GM12878 (cell line): Measurements from ENCODE around the gene FRRS1L. TPM values are rescaled to one million over a fixed set of nuclear protein-coding genes. Genes with fewer than 3 reads are reported as not detected.

Source experiments
- ATAC-seq: fragments of 200-7000 bp; cut with Tn5 transposase; 3 replicates; pipeline ENCODE4 v1.9.1; 2020; ENCODE audit warnings: mild to moderate bottlenecking, moderate library complexity
- BruUV-seq: library from RNA; stranded (reverse); fragments of 400-500 nt; replicated peaks from 2 replicates; lab custom pipeline; 2021; lab: Mats Ljungman, UMichigan
- CTCF ChIA-PET: fragments of 300-600 bp; sonication (Branson Sonifier 250); formaldehyde crosslinking; extraction: SDS; loops from one replicate; lab custom pipeline; 2021; ENCODE audit warnings: inconsistent platforms; lab: Yijun Ruan, JAX
- POLR2A ChIA-PET: fragments of 350-600 bp; formaldehyde crosslinking; extraction: SDS; loops from one replicate; lab custom pipeline; 2021; ENCODE audit warnings: inconsistent platforms; lab: Charles Lee
- RAD21 ChIA-PET: fragments of 300-600 bp; sonication (Branson Sonifier 250); formaldehyde crosslinking; loops from one replicate; lab custom pipeline; 2023; ENCODE audit warnings: antibody characterized with exemption; ENCODE audit not compliant: unreplicated experiment; lab: Charles Lee
- SMC1A ChIA-PET: fragments of 300-600 bp; sonication (Branson Sonifier 250); formaldehyde crosslinking; loops from one replicate; lab custom pipeline; 2023; ENCODE audit not compliant: unreplicated experiment, uncharacterized antibody; lab: Charles Lee
- DNase-seq: peaks from one replicate; pipeline ENCODE4 v3.0.0-alpha.2; 2011; ENCODE audit warnings: low read depth, low spot score
- FAIRE-seq: peaks from 3 replicates; lab custom pipeline; 2011; peaks lifted over from hg19 to GRCh38; lab: Jason Lieb, UNC
- H2AFZ ChIP-seq: 2 replicates; pipeline ENCODE4 v1.6.0; 2011; ENCODE audit warnings: low read depth, low read length, control low read depth; ENCODE audit not compliant: control insufficient read depth
- H3K27ac ChIP-seq: 2 replicates; pipeline ENCODE4 v1.5.1; 2011; ENCODE audit warnings: control low read depth; ENCODE audit not compliant: control insufficient read depth, insufficient read depth
- H3K27me3 ChIP-seq, 2 experiments: replicated peaks in 1 of 2; 2 replicates each; pipeline versions ENCODE4 v1.6.0 to v1.6.1; 2011; ENCODE audit warnings: low read length in 1 of 2; ENCODE audit not compliant: control insufficient read depth in 2 of 2, insufficient read depth in 2 of 2
- H3K36me3 ChIP-seq, 2 experiments: 2 replicates each; pipeline ENCODE4 v1.5.1; 2011; ENCODE audit warnings: low read length in 1 of 2; ENCODE audit not compliant: control insufficient read depth in 2 of 2, insufficient read depth in 2 of 2
- H3K4me1 ChIP-seq: 2 replicates; pipeline ENCODE4 v1.6.1; 2011; ENCODE audit warnings: mild to moderate bottlenecking, low read length, moderate library complexity, mixed read lengths; ENCODE audit not compliant: control insufficient read depth, insufficient read depth
- H3K4me2 ChIP-seq: 2 replicates; pipeline ENCODE4 v1.6.0; 2011; ENCODE audit warnings: control low read depth; ENCODE audit not compliant: control insufficient read depth, insufficient read depth
- H3K4me3 ChIP-seq: fragments of 200-600 bp; sonication (generic); 2 replicates; pipeline ENCODE4 v1.5.1; 2016
- H3K79me2 ChIP-seq: 2 replicates; pipeline ENCODE4 v1.6.0; 2011; ENCODE audit warnings: low read length; ENCODE audit not compliant: control insufficient read depth, insufficient read depth
- H3K9ac ChIP-seq: 2 replicates; pipeline ENCODE4 v1.8.0; 2011; ENCODE audit warnings: low read length, control low read depth, mixed read lengths; ENCODE audit not compliant: control insufficient read depth, insufficient read depth
- H3K9me3 ChIP-seq: replicated peaks from 3 replicates; pipeline ENCODE4 v1.5.1; 2011; ENCODE audit warnings: mild to moderate bottlenecking, low read length; ENCODE audit not compliant: control insufficient read depth, insufficient read depth
- H4K20me1 ChIP-seq: 2 replicates; pipeline ENCODE4 v1.6.0; 2011; ENCODE audit not compliant: control insufficient read depth, insufficient read depth
- CBX3 ChIP-seq: fragments of 200-600 bp; sonication (generic); IDR thresholded peaks from 2 replicates; pipeline ENCODE4 v1.6.1; 2016; ENCODE audit warnings: low read depth, borderline replicate concordance
- EED ChIP-seq: sonication (generic); IDR thresholded peaks from 2 replicates; pipeline ENCODE4 v1.6.1; 2016; ENCODE audit warnings: antibody characterized with exemption, low read depth
- RELA ChIP-seq: fragments of 450-650 bp; IDR thresholded peaks from 2 replicates; pipeline ENCODE4 v1.8.0; 2014; ENCODE audit warnings: borderline replicate concordance; ENCODE audit not compliant: partially characterized antibody
- SREBF1 ChIP-seq: IDR thresholded peaks from 2 replicates; pipeline ENCODE4 v1.6.1; 2012; ENCODE audit warnings: mild to moderate bottlenecking, low read length
- ZBED1 ChIP-seq: IDR thresholded peaks from 2 replicates; pipeline ENCODE4 v1.6.1; 2016; ENCODE audit warnings: borderline replicate concordance
- ZNF207 ChIP-seq: fragments of 450-650 bp; IDR thresholded peaks from 2 replicates; pipeline ENCODE4 v1.6.1; 2014; ENCODE audit warnings: antibody characterized with exemption, mild to moderate bottlenecking, borderline replicate concordance
- WGBS: methylation state at CpG from one replicate; pipeline ENCODE4 v1.1.6; 2016; ENCODE audit warnings: low lambda C conversion rate; ENCODE audit not compliant: insufficient replicate concordance, insufficient coverage; ENCODE audit errors: missing lambda C conversion rate; 5-methylcytosine and 5-hydroxymethylcytosine counted together
- in situ Hi-C: fragments of 300-500 bp; cut with MboI; formaldehyde crosslinking; loops from 9 replicates; pipeline ENCODE4 v1.14.3; 2018; ENCODE audit warnings: mixed read lengths
- intact Hi-C: fragments of 100-400 bp; cut with micrococcal nuclease; formaldehyde crosslinking; loops from one replicate; pipeline ENCODE4 v1.14.2; 2022; ENCODE audit not compliant: unreplicated experiment
- polyA plus RNA-seq, 11 experiments: library from polyadenylated mRNA; depleted of rRNA in 4 of 11; unstranded in 6 of 11; stranded (reverse) in 5 of 11; fragments of >200 nt; fragmentation: Nextera tagmentation in 4 of 11; fragmentation: Illumina TruSeq in 1 of 11; extraction: Ambion mirVana in 4 of 11; extraction: Trizol in 1 of 11; gene quantifications; 1 replicate in 1 of 11; 2 replicates in 10 of 11; pipeline versions ENCODE4 v1.2.1 to v1.2.3, GENCODE V29; 2011 to 2016; ENCODE audit warnings: inconsistent platforms in 2 of 11, missing spikeins in 2 of 11, low read depth in 1 of 11
- total RNA-seq, 4 experiments: library from RNA; depleted of rRNA in 3 of 4; stranded (reverse); fragments of >200 nt in 3 of 4; fragmentation: Illumina TruSeq in 1 of 4; extraction: Trizol in 1 of 4; gene quantifications; 2 replicates each; pipeline versions ENCODE4 v1.2.1 to v1.2.3, GENCODE V29; 2013 to 2021
- TF ChIP-seq, protein P1 (sequence below): IDR thresholded peaks from 2 replicates; pipeline ENCODE4 v1.6.1; 2012; ENCODE audit warnings: improper control_type of control experiment, low read depth, low read length; ENCODE audit not compliant: insufficient replicate concordance
- TF ChIP-seq, protein P2 (sequence below): IDR thresholded peaks from 2 replicates; pipeline ENCODE4 v1.6.1; 2011; ENCODE audit warnings: borderline replicate concordance, low read depth, mild to moderate bottlenecking, moderate library complexity, mixed read lengths, low read length; ENCODE audit not compliant: insufficient read depth; ENCODE audit errors: extremely low read length
- TF ChIP-seq, protein P3 (sequence below): fragments of 450-650 bp; formaldehyde crosslinking; IDR thresholded peaks from 2 replicates; pipeline ENCODE4 v1.4.0; 2020; ENCODE audit warnings: mild to moderate bottlenecking, moderate library complexity

Gene FRRS1L
- total and polyA plus RNA-seq, 10 of the 15 experiments (the other 5 are each of a cell fraction or from before 2014, with no cell fraction given) = not detected

DNA sequence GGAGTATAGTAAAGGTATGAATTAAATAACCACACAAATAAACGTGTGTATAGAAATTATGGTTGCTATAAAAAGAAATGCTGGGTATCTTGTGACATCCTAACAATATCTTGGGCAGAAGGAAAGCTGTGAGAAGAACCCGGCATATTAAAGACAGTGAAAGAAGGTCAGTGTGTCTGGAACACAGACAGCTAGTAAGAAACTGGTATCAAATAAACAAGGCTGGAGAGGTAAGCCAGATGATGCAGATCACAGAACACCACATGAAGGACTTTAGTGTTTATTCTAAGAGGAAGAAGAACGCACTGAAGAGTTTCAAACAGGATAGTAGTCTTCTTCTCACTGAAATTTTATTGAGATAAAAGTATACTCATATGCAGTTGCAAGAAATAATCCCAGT is 71.7 kb downstream of the FRRS1L start:
- 61% methylated on average over 3 of the region's 3 CpGs for WGBS
- H3K4me1 ChIP-seq = peaks cover 17% of the 10 kb centered on the region
- DNase-seq = no peak
- in situ Hi-C loops = no loop called here
- H3K79me2 ChIP-seq = peaks cover 32% of the 10 kb centered on the region
- ChIA-PET CTCF (interaction anchor here (1.0 kb wide), 1 partner anchor 114 kb away, joined by 3 read pairs; no protein-coding TSS in a partner anchor), SMC1A (no interaction called here), POLR2A (no interaction called here), RAD21 (no interaction called here)
- H3K9ac ChIP-seq = no peak overlapping the region
- no peak for ATAC-seq
- H3K4me3 ChIP-seq = no peak overlapping the region
- H4K20me1 ChIP-seq = no peaks in the 10 kb centered on the region; the same call in 1 of the 2 replicates
- no peak overlapping the region for H2AFZ ChIP-seq
- H3K36me3 ChIP-seq = peaks cover 4 to 15% of the 10 kb centered on the region in 2 experiments
- H3K9me3 ChIP-seq = no peaks in the 10 kb centered on the region
- TF ChIP-seq RELA (no peak), EED (no peak), CBX3 (no peak), ZBED1 (no peak), SREBF1 (no peak), ZNF207 (no peak)
- TF ChIP-seq, protein P1, sequence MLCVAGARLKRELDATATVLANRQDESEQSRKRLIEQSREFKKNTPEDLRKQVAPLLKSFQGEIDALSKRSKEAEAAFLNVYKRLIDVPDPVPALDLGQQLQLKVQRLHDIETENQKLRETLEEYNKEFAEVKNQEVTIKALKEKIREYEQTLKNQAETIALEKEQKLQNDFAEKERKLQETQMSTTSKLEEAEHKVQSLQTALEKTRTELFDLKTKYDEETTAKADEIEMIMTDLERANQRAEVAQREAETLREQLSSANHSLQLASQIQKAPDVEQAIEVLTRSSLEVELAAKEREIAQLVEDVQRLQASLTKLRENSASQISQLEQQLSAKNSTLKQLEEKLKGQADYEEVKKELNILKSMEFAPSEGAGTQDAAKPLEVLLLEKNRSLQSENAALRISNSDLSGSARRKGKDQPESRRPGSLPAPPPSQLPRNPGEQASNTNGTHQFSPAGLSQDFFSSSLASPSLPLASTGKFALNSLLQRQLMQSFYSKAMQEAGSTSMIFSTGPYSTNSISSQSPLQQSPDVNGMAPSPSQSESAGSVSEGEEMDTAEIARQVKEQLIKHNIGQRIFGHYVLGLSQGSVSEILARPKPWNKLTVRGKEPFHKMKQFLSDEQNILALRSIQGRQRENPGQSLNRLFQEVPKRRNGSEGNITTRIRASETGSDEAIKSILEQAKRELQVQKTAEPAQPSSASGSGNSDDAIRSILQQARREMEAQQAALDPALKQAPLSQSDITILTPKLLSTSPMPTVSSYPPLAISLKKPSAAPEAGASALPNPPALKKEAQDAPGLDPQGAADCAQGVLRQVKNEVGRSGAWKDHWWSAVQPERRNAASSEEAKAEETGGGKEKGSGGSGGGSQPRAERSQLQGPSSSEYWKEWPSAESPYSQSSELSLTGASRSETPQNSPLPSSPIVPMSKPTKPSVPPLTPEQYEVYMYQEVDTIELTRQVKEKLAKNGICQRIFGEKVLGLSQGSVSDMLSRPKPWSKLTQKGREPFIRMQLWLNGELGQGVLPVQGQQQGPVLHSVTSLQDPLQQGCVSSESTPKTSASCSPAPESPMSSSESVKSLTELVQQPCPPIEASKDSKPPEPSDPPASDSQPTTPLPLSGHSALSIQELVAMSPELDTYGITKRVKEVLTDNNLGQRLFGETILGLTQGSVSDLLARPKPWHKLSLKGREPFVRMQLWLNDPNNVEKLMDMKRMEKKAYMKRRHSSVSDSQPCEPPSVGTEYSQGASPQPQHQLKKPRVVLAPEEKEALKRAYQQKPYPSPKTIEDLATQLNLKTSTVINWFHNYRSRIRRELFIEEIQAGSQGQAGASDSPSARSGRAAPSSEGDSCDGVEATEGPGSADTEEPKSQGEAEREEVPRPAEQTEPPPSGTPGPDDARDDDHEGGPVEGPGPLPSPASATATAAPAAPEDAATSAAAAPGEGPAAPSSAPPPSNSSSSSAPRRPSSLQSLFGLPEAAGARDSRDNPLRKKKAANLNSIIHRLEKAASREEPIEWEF = no peak
- TF ChIP-seq, protein P2, sequence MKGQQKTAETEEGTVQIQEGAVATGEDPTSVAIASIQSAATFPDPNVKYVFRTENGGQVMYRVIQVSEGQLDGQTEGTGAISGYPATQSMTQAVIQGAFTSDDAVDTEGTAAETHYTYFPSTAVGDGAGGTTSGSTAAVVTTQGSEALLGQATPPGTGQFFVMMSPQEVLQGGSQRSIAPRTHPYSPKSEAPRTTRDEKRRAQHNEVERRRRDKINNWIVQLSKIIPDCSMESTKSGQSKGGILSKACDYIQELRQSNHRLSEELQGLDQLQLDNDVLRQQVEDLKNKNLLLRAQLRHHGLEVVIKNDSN = no peak
- TF ChIP-seq, protein P3, sequence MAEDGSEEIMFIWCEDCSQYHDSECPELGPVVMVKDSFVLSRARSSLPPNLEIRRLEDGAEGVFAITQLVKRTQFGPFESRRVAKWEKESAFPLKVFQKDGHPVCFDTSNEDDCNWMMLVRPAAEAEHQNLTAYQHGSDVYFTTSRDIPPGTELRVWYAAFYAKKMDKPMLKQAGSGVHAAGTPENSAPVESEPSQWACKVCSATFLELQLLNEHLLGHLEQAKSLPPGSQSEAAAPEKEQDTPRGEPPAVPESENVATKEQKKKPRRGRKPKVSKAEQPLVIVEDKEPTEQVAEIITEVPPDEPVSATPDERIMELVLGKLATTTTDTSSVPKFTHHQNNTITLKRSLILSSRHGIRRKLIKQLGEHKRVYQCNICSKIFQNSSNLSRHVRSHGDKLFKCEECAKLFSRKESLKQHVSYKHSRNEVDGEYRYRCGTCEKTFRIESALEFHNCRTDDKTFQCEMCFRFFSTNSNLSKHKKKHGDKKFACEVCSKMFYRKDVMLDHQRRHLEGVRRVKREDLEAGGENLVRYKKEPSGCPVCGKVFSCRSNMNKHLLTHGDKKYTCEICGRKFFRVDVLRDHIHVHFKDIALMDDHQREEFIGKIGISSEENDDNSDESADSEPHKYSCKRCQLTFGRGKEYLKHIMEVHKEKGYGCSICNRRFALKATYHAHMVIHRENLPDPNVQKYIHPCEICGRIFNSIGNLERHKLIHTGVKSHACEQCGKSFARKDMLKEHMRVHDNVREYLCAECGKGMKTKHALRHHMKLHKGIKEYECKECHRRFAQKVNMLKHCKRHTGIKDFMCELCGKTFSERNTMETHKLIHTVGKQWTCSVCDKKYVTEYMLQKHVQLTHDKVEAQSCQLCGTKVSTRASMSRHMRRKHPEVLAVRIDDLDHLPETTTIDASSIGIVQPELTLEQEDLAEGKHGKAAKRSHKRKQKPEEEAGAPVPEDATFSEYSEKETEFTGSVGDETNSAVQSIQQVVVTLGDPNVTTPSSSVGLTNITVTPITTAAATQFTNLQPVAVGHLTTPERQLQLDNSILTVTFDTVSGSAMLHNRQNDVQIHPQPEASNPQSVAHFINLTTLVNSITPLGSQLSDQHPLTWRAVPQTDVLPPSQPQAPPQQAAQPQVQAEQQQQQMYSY (CRISPR knock-in tag) = no peak
- no peak overlapping the region for H3K27ac ChIP-seq
- no TSS peak for BruUV-seq
- H3K4me2 ChIP-seq = no peak overlapping the region
- no peak for FAIRE-seq
- intact Hi-C loops = no loop called here
- no peaks in the 10 kb centered on the region for H3K27me3 ChIP-seq
